Measurements from ENCODE around the gene DTNB.

The DTNB gene

DNA sequence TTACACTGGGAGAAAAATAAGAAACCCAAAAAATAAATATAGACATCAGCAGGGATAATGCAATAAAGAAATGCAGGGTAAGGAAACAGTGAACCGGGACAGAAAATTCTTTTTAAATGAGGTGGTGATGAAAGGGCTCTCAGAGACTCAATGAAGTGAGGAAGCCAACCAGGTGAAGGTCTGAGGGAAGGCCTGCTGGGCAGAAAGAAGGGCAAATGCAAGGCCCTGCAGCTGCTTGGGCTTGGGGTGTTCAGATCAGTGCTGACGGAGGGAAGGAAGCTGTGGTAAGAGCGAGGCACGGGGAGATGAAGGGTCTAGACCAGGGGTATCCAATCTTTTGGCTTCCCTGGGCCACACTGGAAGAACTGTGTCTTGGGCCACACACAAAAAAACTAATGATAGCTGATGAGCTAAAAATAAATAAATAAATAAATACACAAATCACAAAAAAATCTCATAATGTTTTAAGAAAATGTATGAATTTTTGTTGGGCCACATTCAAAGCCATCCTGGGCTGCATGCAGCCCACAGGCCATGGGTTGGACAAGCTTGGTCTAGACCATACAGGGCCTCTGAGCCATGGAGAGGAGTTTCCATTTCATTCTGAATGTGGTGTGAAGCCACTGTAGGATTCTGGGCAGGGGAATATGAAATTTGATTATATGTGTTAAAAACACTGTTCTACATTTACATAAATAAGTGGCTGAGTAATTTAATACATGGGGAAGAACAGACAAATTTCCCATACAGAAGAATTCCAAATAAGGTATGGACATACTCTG lies 235.3 kb downstream of the DTNB start:
- no peak for DNase-seq (ENCODE audit: low read depth)
- TF ChIP-seq, protein P1, sequence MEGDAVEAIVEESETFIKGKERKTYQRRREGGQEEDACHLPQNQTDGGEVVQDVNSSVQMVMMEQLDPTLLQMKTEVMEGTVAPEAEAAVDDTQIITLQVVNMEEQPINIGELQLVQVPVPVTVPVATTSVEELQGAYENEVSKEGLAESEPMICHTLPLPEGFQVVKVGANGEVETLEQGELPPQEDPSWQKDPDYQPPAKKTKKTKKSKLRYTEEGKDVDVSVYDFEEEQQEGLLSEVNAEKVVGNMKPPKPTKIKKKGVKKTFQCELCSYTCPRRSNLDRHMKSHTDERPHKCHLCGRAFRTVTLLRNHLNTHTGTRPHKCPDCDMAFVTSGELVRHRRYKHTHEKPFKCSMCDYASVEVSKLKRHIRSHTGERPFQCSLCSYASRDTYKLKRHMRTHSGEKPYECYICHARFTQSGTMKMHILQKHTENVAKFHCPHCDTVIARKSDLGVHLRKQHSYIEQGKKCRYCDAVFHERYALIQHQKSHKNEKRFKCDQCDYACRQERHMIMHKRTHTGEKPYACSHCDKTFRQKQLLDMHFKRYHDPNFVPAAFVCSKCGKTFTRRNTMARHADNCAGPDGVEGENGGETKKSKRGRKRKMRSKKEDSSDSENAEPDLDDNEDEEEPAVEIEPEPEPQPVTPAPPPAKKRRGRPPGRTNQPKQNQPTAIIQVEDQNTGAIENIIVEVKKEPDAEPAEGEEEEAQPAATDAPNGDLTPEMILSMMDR (conservative IDR thresholded peaks at IDR 0.05; ENCODE audit: low read depth, low read length) = no peak
- no peak overlapping the region for H3K4me3 ChIP-seq (ENCODE audit: low read depth, low read length)

DNA sequence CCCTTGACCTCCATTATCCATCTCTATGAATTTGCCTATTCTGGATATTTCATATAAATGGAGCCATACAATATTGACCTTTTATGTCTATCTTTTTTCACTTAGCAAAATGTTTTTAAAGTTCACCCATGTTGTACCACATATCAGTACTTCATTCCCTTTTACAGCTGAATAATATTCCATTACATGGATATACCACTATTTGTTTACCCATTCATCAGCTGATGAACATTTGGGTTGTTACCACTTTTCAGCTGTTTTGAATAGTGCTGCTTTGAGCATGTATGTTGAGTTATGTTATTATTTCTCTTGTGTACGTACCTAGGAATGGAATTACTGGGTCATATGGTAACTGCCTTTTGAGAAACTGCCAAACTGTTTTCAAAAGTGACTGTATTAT lies 238.0 kb downstream of the DTNB start:
- TF ChIP-seq, protein P1 (conservative IDR thresholded peaks at IDR 0.05; ENCODE audit: low read depth, low read length) = no peak
- no peak for DNase-seq (ENCODE audit: low read depth)
- no peak overlapping the region for H3K4me3 ChIP-seq (ENCODE audit: low read depth, low read length)

DNA sequence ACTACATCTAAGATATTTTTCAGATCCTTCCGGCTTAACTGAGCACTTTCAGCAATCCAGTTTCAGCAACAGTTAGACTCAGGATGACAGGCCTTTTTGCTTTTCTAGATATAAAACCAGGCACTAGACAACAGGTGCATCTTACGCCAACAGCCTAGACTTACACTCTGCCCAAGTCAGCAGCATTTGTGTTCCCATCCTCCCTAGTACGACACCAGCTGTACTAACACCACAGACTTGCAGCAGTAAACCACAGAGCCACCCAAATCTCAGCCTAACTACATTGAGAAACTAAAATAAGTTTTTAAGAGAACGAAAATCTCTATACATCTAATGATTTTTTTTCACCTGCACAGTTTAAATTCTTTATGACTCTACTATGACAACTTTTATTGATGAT lies 241.8 kb downstream of the DTNB start:
- TF ChIP-seq, protein P1 (conservative IDR thresholded peaks at IDR 0.05; ENCODE audit: low read depth, low read length) = no peak
- no peak overlapping the region for H3K4me3 ChIP-seq (ENCODE audit: low read depth, low read length)
- no peak for DNase-seq (ENCODE audit: low read depth)

DNA sequence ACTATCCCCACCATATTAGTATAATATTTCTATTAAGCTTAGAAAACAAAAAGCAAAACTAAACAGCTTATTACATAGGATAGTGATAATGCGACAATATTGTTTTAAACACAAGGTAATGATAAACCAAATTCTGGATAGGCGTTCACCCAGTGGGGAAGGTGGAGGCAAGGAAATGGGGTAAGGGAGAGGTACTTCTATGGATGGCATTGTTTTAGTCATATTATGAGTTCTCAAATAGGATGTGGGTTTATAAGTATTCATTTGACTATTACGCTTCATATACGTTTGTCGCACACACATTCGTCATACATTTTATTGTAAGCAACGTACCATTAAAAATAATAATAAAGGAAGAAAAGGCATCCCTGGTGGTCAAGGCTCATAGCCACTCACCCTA lies 242.8 kb downstream of the DTNB start:
- H3K4me3 ChIP-seq (ENCODE audit: low read depth, low read length) = no peak overlapping the region
- TF ChIP-seq, protein P1 (conservative IDR thresholded peaks at IDR 0.05; ENCODE audit: low read depth, low read length) = no peak
- no peak for DNase-seq (ENCODE audit: low read depth)

DNA sequence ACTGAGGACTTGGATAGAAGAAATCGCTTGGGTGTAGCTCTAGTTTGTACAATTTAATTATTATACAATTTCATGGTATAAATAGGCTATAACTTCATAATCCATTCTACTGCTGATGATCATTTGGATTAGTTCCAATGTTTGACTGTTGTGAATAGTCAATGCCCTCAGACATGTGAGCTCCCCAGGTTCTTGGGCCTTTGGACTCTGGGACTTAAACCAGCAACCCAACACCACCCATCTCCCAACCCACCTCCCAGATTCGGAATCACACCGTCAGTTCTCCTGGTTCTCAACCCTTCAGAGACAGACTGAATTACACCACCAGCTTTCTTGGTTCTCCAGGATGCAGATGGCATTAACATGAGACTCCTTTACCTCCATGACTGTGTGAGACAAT lies 247.1 kb downstream of the DTNB start:
- DNase-seq (ENCODE audit: low read depth) = no peak
- TF ChIP-seq, protein P1 (conservative IDR thresholded peaks at IDR 0.05; ENCODE audit: low read depth, low read length) = no peak
- H3K4me3 ChIP-seq (ENCODE audit: low read depth, low read length) = no peak overlapping the region

DNA sequence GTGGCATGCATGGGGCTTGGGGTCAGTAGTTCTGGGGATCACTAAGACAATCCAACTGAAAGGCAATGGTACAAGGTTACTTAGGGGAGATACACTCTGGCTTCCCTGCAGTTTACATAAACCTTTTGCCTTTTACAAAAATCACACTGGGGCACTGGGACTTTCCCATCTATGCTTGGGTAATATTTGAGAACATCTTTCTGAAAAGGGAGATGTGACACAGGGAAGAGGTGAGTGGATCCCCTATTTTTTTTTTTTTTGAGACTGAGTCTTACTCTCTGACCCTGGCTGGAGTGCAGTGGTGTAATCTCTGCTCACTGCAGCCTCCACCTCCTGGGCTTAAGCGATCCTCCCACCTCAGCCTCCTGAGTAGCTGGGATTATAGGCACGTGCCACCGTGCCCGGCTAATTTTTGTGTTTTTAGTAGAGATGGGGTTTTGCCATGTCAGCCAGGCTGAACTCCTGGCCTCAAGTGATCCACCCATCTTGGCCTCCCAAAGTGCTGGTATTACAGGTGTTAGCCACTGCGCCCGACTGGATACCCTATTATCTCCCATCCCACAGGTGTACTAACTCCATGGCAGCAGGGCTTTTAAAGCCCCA lies 248.8 kb downstream of the DTNB start:
- H3K4me3 ChIP-seq (ENCODE audit: low read depth, low read length) = no peak overlapping the region
- TF ChIP-seq, protein P1 (conservative IDR thresholded peaks at IDR 0.05; ENCODE audit: low read depth, low read length) = no peak
- no peak for DNase-seq (ENCODE audit: low read depth)

All from choroid plexus epithelial cell (primary cell).